Tibial nerve (tissue), 4 donors: ENCODE measurements around the gene RPEL1. TPM values are rescaled to one million over a fixed set of nuclear protein-coding genes. Genes with fewer than 3 reads are reported as not detected.
"Not testable (repeated sequence)": the region's sequence is repeated elsewhere in the genome, so short reads cannot be mapped to it uniquely, and the experiment has no call there.

Experiments
- DNase-seq, 2 donors: peaks; one replicate each; pipeline ENCODE4 v3.0.0-alpha.2; 2019; ENCODE audit warnings: low spot score in 2 of 2
- H3K27ac ChIP-seq, 4 donors: fragments of 200-600 bp; sonication (generic) in 3 of 4; one replicate each; pipeline ENCODE4 v1.5.1; 2017 to 2019; ENCODE audit warnings: mild to moderate bottlenecking in 1 of 4
- H3K27me3 ChIP-seq, 2 donors: fragments of 200-600 bp; sonication (generic) in 1 of 2; one replicate each; pipeline versions ENCODE4 v1.5.1 to v1.6.0; 2017 to 2019
- H3K36me3 ChIP-seq, 3 donors: fragments of 200-600 bp; sonication (generic); one replicate each; pipeline ENCODE4 v1.5.1; 2018 to 2019
- H3K4me1 ChIP-seq, 4 donors: fragments of 200-600 bp; sonication (generic) in 3 of 4; one replicate each; pipeline ENCODE4 v1.5.1; 2017 to 2019
- H3K4me3 ChIP-seq, 4 donors: fragments of 200-600 bp; sonication (generic) in 3 of 4; one replicate each; pipeline ENCODE4 v1.5.1; 2017 to 2019; ENCODE audit warnings: mild to moderate bottlenecking in 1 of 4, moderate library complexity in 1 of 4
- H3K9me3 ChIP-seq, 4 donors: fragments of 200-600 bp; sonication (generic) in 3 of 4; one replicate each; pipeline ENCODE4 v1.5.1; 2017 to 2019
- EP300 ChIP-seq, 2 donors: sonication (generic); formaldehyde crosslinking; IDR thresholded peaks; one replicate each; pipeline ENCODE4 v1.6.1; 2017; ENCODE audit warnings: antibody characterized with exemption in 2 of 2, mild to moderate bottlenecking in 1 of 2
- POLR2A ChIP-seq, 2 donors: fragments of 450-650 bp; IDR thresholded peaks; one replicate each; pipeline ENCODE4 v1.6.1; 2017; ENCODE audit warnings: antibody characterized with exemption in 2 of 2, mild to moderate bottlenecking in 2 of 2, moderate library complexity in 2 of 2
- WGBS, 2 donors: methylation state at CpG; one replicate each; pipeline ENCODE4 v1.1.5; 2018; 5-methylcytosine and 5-hydroxymethylcytosine counted together
- total RNA-seq, 4 donors: library from RNA; depleted of rRNA; stranded (reverse); fragments of >200 nt; gene quantifications; one replicate each; pipeline ENCODE4 v1.1.0, GENCODE V29; 2016
- TF ChIP-seq, protein P1 (sequence below), 5 experiments: fragments of 200-600 bp in 3 of 5; fragments of 450-650 bp in 2 of 5; sonication (generic) in 3 of 5; IDR thresholded peaks; one replicate each; pipeline ENCODE4 v1.5.1; 2016 to 2019; ENCODE audit warnings: antibody characterized with exemption in 5 of 5, mild to moderate bottlenecking in 3 of 5, moderate library complexity in 2 of 5

Gene RPEL1
- total RNA-seq, 4 donors from 2014 or later = not detected

DNA sequence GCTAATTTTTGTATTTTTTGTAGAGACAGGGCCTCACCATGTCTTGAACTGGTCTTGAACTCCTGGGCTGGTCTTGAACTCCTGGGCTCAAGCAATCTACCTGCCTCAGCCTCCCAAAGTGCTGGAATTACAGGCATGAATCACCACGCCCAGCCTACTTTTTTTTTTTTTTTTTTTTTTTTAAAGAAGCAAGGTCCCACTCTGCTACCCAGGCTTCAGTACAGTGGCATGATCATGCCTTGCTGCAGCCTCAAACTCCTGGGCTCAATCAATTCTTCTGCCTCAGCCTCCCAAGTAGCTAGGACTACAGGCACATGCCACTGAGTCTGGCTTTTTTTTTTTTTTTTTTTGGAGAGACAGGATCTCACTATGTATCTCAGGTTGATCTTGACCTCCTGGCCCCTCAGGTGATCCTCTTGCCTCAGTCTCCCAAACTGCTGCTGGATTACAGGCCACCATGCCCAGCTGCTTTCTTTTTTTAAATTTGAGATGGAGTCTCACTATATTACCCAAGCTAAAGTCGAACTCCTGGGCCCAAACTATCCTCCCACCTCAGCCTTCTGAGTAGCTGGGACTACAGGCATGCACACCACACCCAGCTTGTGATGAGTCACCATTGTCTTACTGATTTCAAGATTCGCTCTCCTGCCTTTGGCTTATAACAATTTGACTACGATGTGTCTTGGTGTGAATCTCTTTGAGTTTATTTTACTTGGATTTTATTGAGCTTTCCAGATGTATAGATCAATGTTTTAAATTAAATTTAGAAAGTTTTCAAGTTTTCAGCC, 9.0 kb downstream of the RPEL1 start:
- Histone ChIP-seq H3K27me3 (no peaks in the 10 kb centered on the region), H3K9me3 (peaks cover 0 to 8% (median 0%) of the 10 kb centered on the region in 4 donors), H3K4me3 (no peak overlapping the region), H3K36me3 (no peaks in the 10 kb centered on the region), H3K27ac (no peak overlapping the region), H3K4me1 (no peaks in the 10 kb centered on the region)
- 61 to 74% methylated on average over 4 of the region's 4 CpGs for WGBS, 2 donors
- no peak for DNase-seq
- TF ChIP-seq, protein P1, sequence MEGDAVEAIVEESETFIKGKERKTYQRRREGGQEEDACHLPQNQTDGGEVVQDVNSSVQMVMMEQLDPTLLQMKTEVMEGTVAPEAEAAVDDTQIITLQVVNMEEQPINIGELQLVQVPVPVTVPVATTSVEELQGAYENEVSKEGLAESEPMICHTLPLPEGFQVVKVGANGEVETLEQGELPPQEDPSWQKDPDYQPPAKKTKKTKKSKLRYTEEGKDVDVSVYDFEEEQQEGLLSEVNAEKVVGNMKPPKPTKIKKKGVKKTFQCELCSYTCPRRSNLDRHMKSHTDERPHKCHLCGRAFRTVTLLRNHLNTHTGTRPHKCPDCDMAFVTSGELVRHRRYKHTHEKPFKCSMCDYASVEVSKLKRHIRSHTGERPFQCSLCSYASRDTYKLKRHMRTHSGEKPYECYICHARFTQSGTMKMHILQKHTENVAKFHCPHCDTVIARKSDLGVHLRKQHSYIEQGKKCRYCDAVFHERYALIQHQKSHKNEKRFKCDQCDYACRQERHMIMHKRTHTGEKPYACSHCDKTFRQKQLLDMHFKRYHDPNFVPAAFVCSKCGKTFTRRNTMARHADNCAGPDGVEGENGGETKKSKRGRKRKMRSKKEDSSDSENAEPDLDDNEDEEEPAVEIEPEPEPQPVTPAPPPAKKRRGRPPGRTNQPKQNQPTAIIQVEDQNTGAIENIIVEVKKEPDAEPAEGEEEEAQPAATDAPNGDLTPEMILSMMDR (IDR thresholded peaks at IDR 0.05) = no peak
- TF ChIP-seq POLR2A (IDR thresholded peaks at IDR 0.05) (no peak), EP300 (IDR thresholded peaks at IDR 0.05) (no peak)

DNA sequence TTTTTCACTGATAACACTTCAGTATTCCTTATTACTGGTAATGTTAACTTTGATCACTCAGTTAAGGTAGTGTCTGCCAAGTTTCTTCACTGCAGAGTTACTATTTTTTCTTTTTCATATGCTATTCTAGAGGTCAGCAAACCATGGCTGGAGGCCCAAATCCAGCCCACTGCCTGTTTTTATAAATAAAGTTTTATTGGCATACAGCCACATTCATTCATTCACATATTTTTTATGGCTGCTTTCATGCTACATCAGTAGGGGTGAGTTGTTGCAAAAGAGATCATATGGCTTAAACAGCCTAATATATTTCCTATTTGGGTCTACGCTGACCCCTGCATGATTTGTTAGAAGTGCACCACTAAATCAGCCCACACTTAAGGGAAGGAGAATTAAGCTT, 10.9 kb downstream of the RPEL1 start:
- Histone ChIP-seq H3K27ac (no peak overlapping the region), H3K27me3 (no peaks in the 10 kb centered on the region), H3K4me3 (no peak overlapping the region), H3K36me3 (no peaks in the 10 kb centered on the region), H3K4me1 (no peaks in the 10 kb centered on the region), H3K9me3 (peaks cover 0 to 12% (median 0%) of the 10 kb centered on the region in 4 donors)
- DNase-seq = no peak
- no peak for TF ChIP-seq EP300 (IDR thresholded peaks at IDR 0.05)
- 89 to 97% methylated on average over 1 of the region's 1 CpG for WGBS, 2 donors

DNA sequence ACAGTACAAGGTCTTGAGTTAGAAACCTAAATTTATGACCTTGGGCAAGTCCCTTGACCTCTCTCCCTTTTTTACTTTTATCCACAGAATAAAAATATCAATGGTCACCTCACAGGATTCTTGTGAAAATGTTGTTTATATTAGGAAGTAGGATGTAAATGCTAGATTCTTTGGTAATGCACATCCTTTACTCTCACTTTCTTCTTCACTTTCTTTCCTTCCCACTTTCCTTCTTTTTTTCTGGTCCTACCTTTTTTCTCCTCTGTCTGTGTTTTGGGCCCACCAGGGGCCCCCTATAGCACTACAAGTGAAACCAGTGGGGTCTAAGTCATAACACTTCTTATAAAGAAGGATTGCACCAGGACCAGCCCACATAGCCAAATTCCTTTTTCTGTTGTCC, 12.1 kb downstream of the RPEL1 start:
- DNase-seq = no peak
- H3K9me3 ChIP-seq = peaks cover 0 to 12% (median 0%) of the 10 kb centered on the region in 4 donors
- TF ChIP-seq POLR2A (IDR thresholded peaks at IDR 0.05) (no peak), EP300 (IDR thresholded peaks at IDR 0.05) (no peak)
- TF ChIP-seq, protein P1 (IDR thresholded peaks at IDR 0.05) = no peak
- no peak overlapping the region for H3K27ac ChIP-seq
- H3K36me3 ChIP-seq = no peaks in the 10 kb centered on the region
- no peaks in the 10 kb centered on the region for H3K27me3 ChIP-seq
- no peaks in the 10 kb centered on the region for H3K4me1 ChIP-seq
- no peak overlapping the region for H3K4me3 ChIP-seq

DNA sequence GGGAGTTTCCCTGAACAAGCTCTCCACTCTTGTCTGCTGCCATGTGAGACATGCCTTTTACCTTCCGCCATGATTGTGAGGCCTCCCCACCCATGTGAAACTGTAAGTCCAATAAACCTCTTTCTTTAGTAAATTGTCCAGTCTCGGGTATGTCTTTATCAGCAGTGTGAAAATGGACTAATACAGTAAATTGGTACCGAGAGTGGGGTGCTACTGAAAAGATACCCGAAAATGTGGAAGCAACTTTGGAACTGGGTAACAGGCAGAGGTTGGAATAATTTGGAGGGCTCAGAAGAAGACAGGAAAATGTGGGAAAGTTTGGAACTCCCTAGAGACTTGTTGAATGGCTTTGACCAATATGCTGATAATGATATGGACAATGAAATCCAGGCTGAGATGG, 13.2 kb downstream of the RPEL1 start:
- not testable (repeated sequence) for H3K27me3 ChIP-seq, H3K36me3 ChIP-seq, DNase-seq, H3K27ac ChIP-seq, H3K4me1 ChIP-seq, H3K4me3 ChIP-seq
- 93 to 95% methylated on average over 4 of the region's 4 CpGs for WGBS, 2 donors
- peaks cover 0 to 12% (median 0%) of the 10 kb centered on the region in 4 donors for H3K9me3 ChIP-seq

DNA sequence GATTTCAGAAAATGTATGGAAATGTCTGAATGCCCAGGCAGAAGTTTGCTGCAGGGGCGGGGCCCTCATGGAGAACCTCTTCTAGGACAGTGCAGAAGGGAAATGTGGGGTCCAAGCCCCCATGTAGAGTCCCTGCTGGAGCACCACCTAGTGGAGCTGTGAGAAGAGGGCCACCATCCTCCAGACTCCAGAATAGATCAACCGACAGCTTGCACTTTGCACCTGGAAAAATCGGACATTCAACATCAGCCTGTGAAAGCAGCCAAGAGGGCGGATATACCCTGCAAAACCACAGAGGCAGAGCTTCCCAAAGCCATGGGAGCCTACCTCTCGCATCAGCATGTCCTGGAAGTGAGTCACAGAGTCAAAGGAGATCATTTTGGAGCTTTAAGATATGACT, 14.3 kb downstream of the RPEL1 start:
- H3K4me3 ChIP-seq = no peak overlapping the region
- H3K27me3 ChIP-seq = no peaks in the 10 kb centered on the region
- DNase-seq = no peak
- TF ChIP-seq, protein P1 (IDR thresholded peaks at IDR 0.05) = no peak
- TF ChIP-seq EP300 (IDR thresholded peaks at IDR 0.05) (no peak), POLR2A (IDR thresholded peaks at IDR 0.05) (no peak)
- H3K36me3 ChIP-seq = no peaks in the 10 kb centered on the region
- no peak overlapping the region for H3K27ac ChIP-seq
- peaks cover 0 to 12% (median 0%) of the 10 kb centered on the region in 4 donors for H3K9me3 ChIP-seq
- no peaks in the 10 kb centered on the region for H3K4me1 ChIP-seq
- WGBS, 2 donors = 88 to 96% methylated on average over 5 of the region's 5 CpGs

DNA sequence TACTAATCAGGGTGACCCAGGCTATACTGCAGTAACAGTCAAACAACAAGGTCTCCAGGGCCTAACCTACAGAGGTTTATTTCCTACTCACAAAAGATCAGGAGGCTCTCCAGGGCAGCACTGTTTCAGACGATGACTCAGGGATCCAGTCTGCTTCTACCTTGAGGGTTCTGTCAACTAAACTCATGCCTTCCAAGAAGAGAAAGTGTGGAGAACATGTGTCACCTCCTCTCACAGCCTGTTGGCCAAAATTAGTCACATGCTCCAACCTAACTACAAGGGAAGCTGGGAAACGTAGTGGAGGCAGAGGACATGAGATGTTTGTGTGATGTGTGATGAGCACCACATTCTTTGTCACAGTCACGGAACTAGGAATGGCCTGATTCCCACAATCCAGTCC, 16.5 kb downstream of the RPEL1 start:
- H3K36me3 ChIP-seq = no peaks in the 10 kb centered on the region
- TF ChIP-seq POLR2A (IDR thresholded peaks at IDR 0.05) (no peak), EP300 (IDR thresholded peaks at IDR 0.05) (no peak)
- TF ChIP-seq, protein P1 (IDR thresholded peaks at IDR 0.05) = no peak
- peaks cover 0 to 12% (median 0%) of the 10 kb centered on the region in 4 donors for H3K9me3 ChIP-seq
- DNase-seq = no peak
- 78 to 86% methylated on average over 3 of the region's 3 CpGs for WGBS, 2 donors
- H3K4me3 ChIP-seq = no peak overlapping the region
- H3K27me3 ChIP-seq = no peaks in the 10 kb centered on the region
- no peaks in the 10 kb centered on the region for H3K4me1 ChIP-seq
- H3K27ac ChIP-seq = no peak overlapping the region
